DMS114 treated with DMSO at 0.1 percent for 48 hours (cell line): ENCODE results near the gene EHBP1L1.

ENCODE experiments used
- DNase-seq: peaks from one replicate; lab custom pipeline; 2025; ENCODE audit not compliant: unreplicated experiment; lab: John Stamatoyannopoulos, UW

The EHBP1L1 gene

GRCh38 chr11:65575568-65576231 is at the start of gene EHBP1L1:
TSS of gene EHBP1L1 (plus strand) at chr11:65576053. CDS start at chr11:65576303, 250 bp downstream.
- DNase-seq = no peak

DNA sequence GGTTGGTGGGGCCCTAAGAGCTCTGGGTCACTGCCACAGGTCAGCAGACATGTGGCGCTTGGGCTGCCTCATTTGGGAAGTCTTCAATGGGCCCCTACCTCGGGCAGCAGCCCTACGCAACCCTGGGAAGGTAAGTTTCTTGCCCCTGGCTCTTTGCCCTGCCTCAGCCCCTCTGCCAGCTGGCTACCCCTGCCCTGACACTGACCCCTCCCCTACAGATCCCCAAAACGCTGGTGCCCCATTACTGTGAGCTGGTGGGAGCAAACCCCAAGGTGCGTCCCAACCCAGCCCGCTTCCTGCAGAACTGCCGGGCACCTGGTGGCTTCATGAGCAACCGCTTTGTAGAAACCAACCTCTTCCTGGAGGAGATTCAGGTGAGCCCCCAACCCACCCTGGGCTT is 49.1 kb upstream of the EHBP1L1 start:
- no peak for DNase-seq

GRCh38 chr11:65528819-65529350 is 47.0 kb upstream of the EHBP1L1 start:
- DNase-seq = no peak

- no peak for DNase-seq
These were observed 46.2 kb upstream of the EHBP1L1 start for GRCh38 chr11:65529475-65530156.

GRCh38 chr11:65530157-65530496 is 45.7 kb upstream of the EHBP1L1 start:
- no peak for DNase-seq

- no peak for DNase-seq
These were observed 43.3 kb upstream of the EHBP1L1 start for GRCh38 chr11:65532388-65533064.

DNA sequence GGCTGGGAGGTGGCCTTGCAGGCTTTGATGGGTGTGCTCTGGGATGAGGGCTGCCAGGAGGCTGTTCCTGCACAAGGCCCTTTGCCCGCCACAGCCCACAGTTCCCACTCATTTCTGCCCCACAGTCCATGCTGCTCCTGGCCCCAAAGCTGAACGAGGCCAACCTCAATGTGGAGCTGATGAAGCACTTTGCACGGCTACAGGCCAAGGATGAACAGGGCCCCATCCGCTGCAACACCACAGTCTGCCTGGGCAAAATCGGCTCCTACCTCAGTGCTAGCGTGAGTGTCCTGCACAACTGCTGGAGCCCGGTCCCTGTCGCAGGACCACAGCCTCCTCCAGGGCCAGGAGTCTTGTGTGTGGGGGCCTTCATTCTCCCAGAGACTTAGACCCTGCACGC is 40.8 kb upstream of the EHBP1L1 start:
- no peak for DNase-seq

GRCh38 chr11:65536412-65537295 is 39.2 kb upstream of the EHBP1L1 start:
- DNase-seq = no peak

DNA sequence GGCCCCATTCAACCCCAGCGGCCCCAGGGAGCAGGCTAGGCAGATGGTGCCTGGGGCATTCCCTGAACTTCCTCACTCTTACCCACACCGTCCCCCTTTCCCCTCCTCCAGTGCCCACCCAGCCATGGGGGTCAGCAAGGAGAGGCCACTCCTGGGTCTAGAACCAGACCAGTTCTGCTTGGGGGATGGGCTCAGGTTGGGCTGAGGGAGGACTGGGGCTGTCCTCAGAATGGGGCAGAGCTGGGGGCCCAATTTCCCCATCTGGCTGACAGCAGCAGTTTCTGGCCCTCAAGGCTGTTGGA is 38.6 kb upstream of the EHBP1L1 start:
- no peak for DNase-seq

DNA sequence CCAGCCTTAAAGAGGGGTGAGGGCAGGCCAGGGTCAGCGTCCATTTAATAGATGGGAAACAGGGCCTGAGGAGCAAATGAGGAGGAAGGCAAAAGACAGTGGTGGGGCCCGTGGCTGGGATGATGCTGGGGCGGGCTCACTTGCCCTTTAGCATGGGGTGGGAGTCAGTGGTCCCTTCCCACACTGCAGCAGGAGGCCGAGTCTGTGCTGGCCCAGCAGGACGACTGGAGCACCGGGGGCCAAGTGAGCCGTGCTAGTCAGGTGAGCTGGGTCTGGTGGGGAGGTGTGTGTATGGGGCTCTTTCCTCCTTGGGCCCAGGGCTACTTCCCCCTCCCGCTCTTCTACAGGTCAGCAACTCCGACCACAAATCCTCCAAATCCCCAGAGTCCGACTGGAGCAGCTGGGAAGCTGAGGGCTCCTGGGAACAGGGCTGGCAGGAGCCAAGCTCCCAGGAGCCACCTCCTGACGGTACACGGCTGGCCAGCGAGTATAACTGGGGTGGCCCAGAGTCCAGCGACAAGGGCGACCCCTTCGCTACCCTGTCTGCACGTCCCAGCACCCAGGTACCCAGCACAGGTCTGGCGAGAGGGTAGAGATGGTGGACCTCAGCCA is 38.1 kb upstream of the EHBP1L1 start:
- DNase-seq = no peak

DNA sequence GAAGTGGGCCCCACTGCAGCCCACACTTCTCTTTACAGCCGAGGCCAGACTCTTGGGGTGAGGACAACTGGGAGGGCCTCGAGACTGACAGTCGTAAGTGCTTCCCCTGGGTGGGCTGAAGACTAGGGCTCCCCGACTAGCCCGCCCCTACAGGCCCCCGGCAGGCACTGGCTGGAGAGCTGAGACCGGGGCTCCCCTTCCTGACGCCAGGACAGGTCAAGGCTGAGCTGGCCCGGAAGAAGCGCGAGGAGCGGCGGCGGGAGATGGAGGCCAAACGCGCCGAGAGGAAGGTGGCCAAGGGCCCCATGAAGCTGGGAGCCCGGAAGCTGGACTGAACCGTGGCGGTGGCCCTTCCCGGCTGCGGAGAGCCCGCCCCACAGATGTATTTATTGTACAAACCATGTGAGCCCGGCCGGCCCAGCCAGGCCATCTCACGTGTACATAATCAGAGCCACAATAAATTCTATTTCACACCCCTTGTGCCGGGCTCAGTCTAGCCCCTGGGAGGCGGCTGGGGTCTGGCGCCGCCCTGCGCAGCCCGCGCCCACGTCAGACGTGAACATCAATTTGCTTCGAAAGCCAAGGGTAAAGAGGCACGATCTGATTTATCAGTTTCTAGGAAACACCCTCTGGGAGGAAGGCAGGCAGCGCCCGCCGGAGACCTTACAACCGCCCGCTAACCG is 37.5 kb upstream of the EHBP1L1 start:
- DNase-seq = no peak

DNA sequence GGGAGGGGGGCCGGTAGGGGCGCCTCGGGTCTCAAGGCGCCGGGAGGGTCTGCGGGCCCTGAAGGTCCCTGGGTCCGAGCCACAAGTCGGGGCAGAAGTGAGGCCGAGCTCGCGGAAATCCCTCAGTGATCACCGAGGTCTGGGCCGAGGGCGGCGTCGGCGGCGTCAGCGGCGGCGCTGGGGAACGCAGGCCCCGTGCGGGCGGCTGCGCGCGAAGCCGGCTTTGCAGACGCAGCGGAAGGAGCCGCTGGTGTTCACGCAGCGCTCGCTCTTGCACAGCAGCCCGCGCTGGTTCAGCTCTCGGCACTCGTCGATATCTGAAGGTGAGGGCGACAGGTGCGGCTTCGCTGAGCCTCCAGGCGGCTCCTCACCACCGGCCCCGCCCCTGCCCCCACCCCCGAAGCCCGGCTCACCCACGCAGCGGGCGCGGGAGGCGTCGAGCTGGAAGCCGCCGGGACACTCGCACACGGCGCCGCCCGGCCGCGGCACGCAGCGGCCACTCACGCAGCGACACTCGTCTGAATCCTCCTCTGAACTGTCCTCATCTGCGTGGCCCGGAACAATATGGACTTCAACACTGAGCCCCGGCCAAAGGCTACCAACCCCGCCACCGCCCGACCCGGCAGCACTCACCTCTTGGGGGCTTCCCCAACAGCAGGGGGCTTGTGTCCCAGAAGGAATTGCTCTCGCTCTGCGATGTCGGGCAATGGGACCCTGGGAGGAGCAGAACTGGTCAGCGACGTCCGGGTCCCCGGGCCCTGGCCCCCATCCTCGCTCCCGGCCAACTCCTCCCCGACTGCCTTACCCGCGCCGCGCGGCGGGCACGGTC is 36.7 kb upstream of the EHBP1L1 start:
- no peak for DNase-seq

GRCh38 chr11:65539744-65540289 is 36.0 kb upstream of the EHBP1L1 start:
- no peak for DNase-seq

GRCh38 chr11:65540290-65541092 is 35.4 kb upstream of the EHBP1L1 start:
- DNase-seq = peak; percentile 59

DNA sequence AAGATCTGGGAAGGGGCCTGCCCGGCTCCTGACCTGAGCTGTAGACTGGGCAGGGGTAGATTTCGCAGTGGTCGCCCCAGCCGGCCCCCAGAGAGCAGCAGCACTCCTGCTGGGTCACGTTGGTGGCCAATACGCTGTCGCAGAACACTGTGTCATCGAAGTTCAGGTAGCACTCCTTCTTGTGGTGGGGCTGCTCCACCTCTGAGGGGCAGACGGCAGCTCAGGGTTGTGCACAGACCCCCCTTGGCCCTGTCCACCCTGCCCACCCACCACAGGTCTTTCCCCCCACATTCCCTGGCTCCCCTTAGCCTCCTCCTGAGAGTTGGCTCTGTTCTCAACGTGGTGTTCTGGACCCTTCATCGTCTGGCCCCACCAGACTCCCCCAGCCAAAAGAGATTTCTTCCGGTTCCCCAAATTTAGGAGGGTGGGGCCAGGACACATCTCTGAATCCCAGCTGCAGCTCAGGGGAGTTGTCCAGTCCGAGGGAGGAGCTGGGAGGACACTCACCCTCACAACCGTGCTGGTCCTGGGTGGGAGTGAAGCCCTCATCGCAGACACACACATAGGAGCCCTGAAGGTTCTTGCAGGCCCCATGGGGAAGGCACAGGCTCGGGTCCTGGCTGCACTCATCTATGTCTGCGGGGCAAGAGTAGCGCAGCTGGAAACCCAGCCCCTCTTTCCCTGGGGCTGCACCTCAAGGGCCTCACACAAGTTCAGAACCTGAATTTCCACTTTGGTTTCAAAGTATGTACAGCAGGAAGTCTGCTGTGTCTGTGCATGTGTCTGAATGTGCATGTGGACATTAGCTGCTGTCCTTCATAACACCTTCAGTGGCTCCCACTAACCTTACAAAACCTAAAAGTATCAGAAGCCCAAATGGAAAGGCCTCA is 34.5 kb upstream of the EHBP1L1 start:
- no peak for DNase-seq

- DNase-seq = no peak
These were observed 33.0 kb upstream of the EHBP1L1 start for GRCh38 chr11:65542738-65543390.

DNA sequence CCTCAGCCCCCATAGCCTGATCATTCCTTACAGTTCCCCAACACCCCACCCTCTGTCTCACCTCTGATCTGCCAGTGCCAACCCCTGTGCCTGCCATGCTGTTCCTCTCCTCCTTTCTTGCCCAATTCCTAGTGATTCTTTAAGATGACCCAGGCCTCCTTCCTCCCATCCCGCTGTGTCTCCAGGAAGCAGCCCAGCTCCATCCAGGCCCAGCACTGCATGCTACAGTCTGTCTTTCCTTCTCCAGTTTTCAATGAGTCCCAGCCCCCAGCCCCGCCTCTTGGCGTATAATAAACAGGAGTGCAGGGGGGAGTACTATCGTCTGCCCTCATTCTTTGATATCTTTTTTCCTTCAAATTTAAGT is 30.0 kb upstream of the EHBP1L1 start:
- DNase-seq = no peak
